ENCODE data around the gene CLRN3.

DNA sequence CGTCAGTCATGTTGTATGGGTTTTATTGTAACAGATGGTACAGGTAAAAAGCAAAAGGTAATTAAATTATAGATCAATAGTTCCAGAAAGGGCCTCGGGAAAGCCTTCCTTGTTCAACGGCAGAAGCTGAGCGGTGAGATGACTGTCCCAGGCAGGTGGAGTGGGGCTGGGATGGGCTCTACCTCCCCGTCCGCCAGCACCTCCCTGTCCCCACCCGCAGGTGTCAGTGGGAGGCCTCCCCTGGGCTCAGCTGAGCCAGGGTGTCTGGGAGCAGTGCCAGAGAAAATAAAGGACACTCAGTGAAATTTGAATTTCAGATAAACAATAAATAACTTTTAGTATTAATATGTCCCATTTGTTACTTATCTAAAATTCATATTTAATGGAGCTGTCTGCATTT lies 58.9 kb downstream of the CLRN3 start:
- TF ChIP-seq TCF4 (CRISPR knock-in tag; IDR thresholded peaks at IDR 0.05; ENCODE audit: borderline replicate concordance), result no peak
- TF ChIP-seq, protein P1, sequence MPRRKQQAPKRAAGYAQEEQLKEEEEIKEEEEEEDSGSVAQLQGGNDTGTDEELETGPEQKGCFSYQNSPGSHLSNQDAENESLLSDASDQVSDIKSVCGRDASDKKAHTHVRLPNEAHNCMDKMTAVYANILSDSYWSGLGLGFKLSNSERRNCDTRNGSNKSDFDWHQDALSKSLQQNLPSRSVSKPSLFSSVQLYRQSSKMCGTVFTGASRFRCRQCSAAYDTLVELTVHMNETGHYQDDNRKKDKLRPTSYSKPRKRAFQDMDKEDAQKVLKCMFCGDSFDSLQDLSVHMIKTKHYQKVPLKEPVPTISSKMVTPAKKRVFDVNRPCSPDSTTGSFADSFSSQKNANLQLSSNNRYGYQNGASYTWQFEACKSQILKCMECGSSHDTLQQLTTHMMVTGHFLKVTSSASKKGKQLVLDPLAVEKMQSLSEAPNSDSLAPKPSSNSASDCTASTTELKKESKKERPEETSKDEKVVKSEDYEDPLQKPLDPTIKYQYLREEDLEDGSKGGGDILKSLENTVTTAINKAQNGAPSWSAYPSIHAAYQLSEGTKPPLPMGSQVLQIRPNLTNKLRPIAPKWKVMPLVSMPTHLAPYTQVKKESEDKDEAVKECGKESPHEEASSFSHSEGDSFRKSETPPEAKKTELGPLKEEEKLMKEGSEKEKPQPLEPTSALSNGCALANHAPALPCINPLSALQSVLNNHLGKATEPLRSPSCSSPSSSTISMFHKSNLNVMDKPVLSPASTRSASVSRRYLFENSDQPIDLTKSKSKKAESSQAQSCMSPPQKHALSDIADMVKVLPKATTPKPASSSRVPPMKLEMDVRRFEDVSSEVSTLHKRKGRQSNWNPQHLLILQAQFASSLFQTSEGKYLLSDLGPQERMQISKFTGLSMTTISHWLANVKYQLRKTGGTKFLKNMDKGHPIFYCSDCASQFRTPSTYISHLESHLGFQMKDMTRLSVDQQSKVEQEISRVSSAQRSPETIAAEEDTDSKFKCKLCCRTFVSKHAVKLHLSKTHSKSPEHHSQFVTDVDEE (CRISPR knock-in tag; IDR thresholded peaks at IDR 0.05), result no peak
- no peak for TF ChIP-seq SNAI2 (CRISPR knock-in tag; IDR thresholded peaks at IDR 0.05)
- TF ChIP-seq BACH2 (CRISPR knock-in tag; IDR thresholded peaks at IDR 0.05; ENCODE audit: borderline replicate concordance), result no peak
- TF ChIP-seq ARNTL (CRISPR knock-in tag; IDR thresholded peaks at IDR 0.05; ENCODE audit: borderline replicate concordance, low read depth), result no peak
